ENCODE data around the gene CASP6. TPM values are rescaled to one million over a fixed set of nuclear protein-coding genes. Genes with fewer than 3 reads are reported as not detected.

The CASP6 gene
- total RNA-seq, 1 donor from 2014 or later: 7.0 TPM

- Mint-ChIP-seq H3K27me3 (no peaks in the 10 kb centered on the region), H3K4me1 (peaks cover 14% of the 10 kb centered on the region), H3K4me3 (no peak overlapping the region), H3K27ac (no peak overlapping the region), H3K9me3 (no peaks in the 10 kb centered on the region), H3K36me3 (ENCODE audit: low read depth) (peaks cover 15% of the 10 kb centered on the region)
- TF ChIP-seq, protein P1, sequence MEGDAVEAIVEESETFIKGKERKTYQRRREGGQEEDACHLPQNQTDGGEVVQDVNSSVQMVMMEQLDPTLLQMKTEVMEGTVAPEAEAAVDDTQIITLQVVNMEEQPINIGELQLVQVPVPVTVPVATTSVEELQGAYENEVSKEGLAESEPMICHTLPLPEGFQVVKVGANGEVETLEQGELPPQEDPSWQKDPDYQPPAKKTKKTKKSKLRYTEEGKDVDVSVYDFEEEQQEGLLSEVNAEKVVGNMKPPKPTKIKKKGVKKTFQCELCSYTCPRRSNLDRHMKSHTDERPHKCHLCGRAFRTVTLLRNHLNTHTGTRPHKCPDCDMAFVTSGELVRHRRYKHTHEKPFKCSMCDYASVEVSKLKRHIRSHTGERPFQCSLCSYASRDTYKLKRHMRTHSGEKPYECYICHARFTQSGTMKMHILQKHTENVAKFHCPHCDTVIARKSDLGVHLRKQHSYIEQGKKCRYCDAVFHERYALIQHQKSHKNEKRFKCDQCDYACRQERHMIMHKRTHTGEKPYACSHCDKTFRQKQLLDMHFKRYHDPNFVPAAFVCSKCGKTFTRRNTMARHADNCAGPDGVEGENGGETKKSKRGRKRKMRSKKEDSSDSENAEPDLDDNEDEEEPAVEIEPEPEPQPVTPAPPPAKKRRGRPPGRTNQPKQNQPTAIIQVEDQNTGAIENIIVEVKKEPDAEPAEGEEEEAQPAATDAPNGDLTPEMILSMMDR (IDR thresholded peaks at IDR 0.05): no peak
- DNase-seq (no peak), ATAC-seq (ENCODE audit: low read depth) (no peak)
- intact Hi-C loops (cut with micrococcal nuclease): no loop called here
- ChIA-PET CTCF (no interaction called here), POLR2A (no interaction called here)
These were observed 16.4 kb upstream of the CASP6 start for GRCh38 chr4:109719604-109720003.

- Mint-ChIP-seq H3K27ac (no peak overlapping the region), H3K36me3 (ENCODE audit: low read depth) (peaks cover 18% of the 10 kb centered on the region), H3K4me3 (no peak overlapping the region), H3K4me1 (peaks cover 14% of the 10 kb centered on the region), H3K27me3 (no peaks in the 10 kb centered on the region), H3K9me3 (no peaks in the 10 kb centered on the region)
- POLR2A ChIA-PET: no interaction called here
- TF ChIP-seq, protein P1 (IDR thresholded peaks at IDR 0.05): no peak
- intact Hi-C loops (cut with micrococcal nuclease): no loop called here
- ATAC-seq (ENCODE audit: low read depth) (no peak), DNase-seq (no peak)
- CTCF ChIA-PET: no interaction called here
These were observed 15.5 kb upstream of the CASP6 start for GRCh38 chr4:109718759-109719158.

DNA sequence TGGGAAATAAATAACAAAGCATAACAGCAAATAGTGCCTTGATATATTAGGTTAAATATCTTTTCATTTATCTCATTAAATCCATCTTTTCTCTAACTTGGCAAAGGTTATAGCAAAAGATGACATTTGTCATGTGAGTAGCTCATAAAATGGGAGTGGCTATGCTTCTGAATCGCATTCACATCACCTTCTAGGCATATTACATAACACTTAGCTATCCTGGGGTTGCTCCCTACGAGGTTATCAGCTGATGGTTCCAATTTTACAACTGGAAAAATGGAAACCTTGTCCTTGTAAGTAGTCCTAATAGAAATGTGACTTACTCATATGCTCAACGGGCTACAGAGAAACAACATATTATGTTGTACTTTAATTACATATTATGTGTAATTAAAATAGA, 10.3 kb upstream of the CASP6 start:
- H3K9me3 Mint-ChIP-seq: no peaks in the 10 kb centered on the region
- CTCF ChIA-PET: no interaction called here

GRCh38 chr4:109708990-109709389, 5.7 kb upstream of the CASP6 start:
- intact Hi-C loops (cut with micrococcal nuclease): no loop called here
- no peak for DNase-seq

More for the DNA sequence above, 10.3 kb upstream of the CASP6 start:
- Mint-ChIP-seq H3K4me1 (no peaks in the 10 kb centered on the region), H3K4me3 (no peak overlapping the region), H3K27ac (no peak overlapping the region), H3K36me3 (ENCODE audit: low read depth) (peaks cover 33% of the 10 kb centered on the region), H3K27me3 (no peaks in the 10 kb centered on the region)
- TF ChIP-seq, protein P1 (IDR thresholded peaks at IDR 0.05): no peak
- DNase-seq (no peak), ATAC-seq (ENCODE audit: low read depth) (no peak)
- POLR2A ChIA-PET: no interaction called here
- intact Hi-C loops (cut with micrococcal nuclease): no loop called here

GRCh38 chr4:109708435-109708834, 5.2 kb upstream of the CASP6 start:
- Mint-ChIP-seq H3K9me3 (no peaks in the 10 kb centered on the region), H3K36me3 (ENCODE audit: low read depth) (peaks cover 15% of the 10 kb centered on the region), H3K27ac (no peak overlapping the region), H3K4me3 (no peak overlapping the region), H3K27me3 (no peaks in the 10 kb centered on the region), H3K4me1 (peaks cover 5% of the 10 kb centered on the region)
- no peak for DNase-seq
- TF ChIP-seq, protein P1 (IDR thresholded peaks at IDR 0.05): no peak
- ChIA-PET CTCF (no interaction called here), POLR2A (no interaction called here)
- intact Hi-C loops (cut with micrococcal nuclease): no loop called here
- no peak for ATAC-seq (ENCODE audit: low read depth)

More at GRCh38 chr4:109708990-109709389, 5.7 kb upstream of the CASP6 start:
- TF ChIP-seq, protein P1 (IDR thresholded peaks at IDR 0.05): no peak
- CTCF ChIA-PET: no interaction called here
- Mint-ChIP-seq H3K27me3 (no peaks in the 10 kb centered on the region), H3K4me3 (no peak overlapping the region), H3K9me3 (no peaks in the 10 kb centered on the region), H3K27ac (no peak overlapping the region), H3K4me1 (peaks cover 3% of the 10 kb centered on the region), H3K36me3 (ENCODE audit: low read depth) (peaks cover 15% of the 10 kb centered on the region)
- POLR2A ChIA-PET: no interaction called here
- no peak for ATAC-seq (ENCODE audit: low read depth)

Measured in activated B cell treated with CpG ODN at 0.5 μM for 24 hours (primary cell).